Aortic smooth muscle cell (primary cell): ENCODE results near the gene GMDS. TPM values are rescaled to one million over a fixed set of nuclear protein-coding genes. Genes with fewer than 3 reads are reported as not detected.

Experiments used
- total RNA-seq: library from RNA; depleted of rRNA; stranded (reverse); fragments of >200 nt; gene quantifications from 2 replicates; pipeline ENCODE4 v1.2.3, GENCODE V29; 2014

Gene GMDS
- total RNA-seq: 20.2 TPM in 2 replicates

GRCh38 chr6:2245103-2245876 is at the start of gene GMDS:
TSS of gene GMDS (minus strand) at chr6:2245605.

GRCh38 chr6:1609648-1610496 is 635.5 kb downstream of the GMDS start, which contains the start of gene FOXC1:
TSS of gene FOXC1 (plus strand) at chr6:1609915. CDS start at chr6:1610446, 531 bp downstream.

